Keratinocyte (primary cell): ENCODE data around the gene RNF121.

Experiments
- EZH2 ChIP-seq: IDR thresholded peaks from one replicate; pipeline ENCODE4 v1.6.1; 2012; ENCODE audit warnings: inconsistent platforms, mild to moderate bottlenecking, low read length, moderate library complexity
- TF ChIP-seq, protein P1 (sequence below), 3 experiments: IDR thresholded peaks in 1 of 3; conservative IDR thresholded peaks in 1 of 3; optimal IDR thresholded peaks in 1 of 3; 2 replicates in 2 of 3; 3 replicates in 1 of 3; pipeline versions ENCODE3 to v1.5.1; 2011; ENCODE audit warnings: low read length in 3 of 3, mild to moderate bottlenecking in 3 of 3, moderate library complexity in 2 of 3, control low read depth in 1 of 3, inconsistent platforms in 1 of 3; ENCODE audit not compliant: insufficient read depth in 2 of 3; ENCODE audit errors: extremely low read depth in 1 of 3

DNA sequence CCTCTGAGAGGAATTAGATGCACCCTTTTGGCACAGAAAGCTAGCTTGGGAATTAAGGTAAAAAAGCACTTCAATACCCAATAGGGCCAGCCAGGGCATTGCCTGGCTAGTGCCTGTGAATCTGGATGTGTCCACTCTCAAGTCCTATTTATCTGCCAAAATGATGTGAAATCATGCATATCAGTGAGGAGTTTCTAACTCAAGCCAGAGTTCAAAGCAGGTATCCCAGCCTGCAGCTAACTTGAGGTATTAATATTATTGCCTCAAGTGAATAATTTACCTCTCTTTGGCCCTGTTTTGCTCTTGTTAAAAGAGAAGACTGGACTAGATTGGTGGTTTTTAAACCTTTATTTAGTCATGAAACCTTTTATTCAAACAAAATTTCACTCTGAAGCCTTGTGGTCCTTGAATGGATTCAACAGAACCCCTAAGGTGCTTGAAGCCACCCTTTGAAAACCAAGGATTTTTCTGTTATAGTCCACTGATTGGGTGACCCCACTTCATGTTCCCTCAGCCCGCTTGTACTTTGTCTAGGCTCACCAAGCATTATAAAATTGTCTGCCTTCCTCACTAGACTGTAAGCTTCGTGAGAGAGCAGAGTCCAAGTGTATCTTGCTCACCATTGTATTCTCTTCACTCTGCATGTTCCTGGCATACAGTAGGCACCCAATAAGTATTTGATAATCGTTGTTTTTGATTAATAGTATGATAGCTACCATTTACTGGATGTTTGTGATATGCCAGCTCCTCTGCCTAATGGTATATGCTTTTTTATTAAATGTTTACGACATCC is 4.5 kb downstream of the RNF121 start:
- TF ChIP-seq, protein P1, sequence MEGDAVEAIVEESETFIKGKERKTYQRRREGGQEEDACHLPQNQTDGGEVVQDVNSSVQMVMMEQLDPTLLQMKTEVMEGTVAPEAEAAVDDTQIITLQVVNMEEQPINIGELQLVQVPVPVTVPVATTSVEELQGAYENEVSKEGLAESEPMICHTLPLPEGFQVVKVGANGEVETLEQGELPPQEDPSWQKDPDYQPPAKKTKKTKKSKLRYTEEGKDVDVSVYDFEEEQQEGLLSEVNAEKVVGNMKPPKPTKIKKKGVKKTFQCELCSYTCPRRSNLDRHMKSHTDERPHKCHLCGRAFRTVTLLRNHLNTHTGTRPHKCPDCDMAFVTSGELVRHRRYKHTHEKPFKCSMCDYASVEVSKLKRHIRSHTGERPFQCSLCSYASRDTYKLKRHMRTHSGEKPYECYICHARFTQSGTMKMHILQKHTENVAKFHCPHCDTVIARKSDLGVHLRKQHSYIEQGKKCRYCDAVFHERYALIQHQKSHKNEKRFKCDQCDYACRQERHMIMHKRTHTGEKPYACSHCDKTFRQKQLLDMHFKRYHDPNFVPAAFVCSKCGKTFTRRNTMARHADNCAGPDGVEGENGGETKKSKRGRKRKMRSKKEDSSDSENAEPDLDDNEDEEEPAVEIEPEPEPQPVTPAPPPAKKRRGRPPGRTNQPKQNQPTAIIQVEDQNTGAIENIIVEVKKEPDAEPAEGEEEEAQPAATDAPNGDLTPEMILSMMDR (optimal IDR thresholded peaks at IDR 0.05 in 1 of 3, IDR thresholded peaks at IDR 0.05 in 1 of 3, conservative IDR thresholded peaks at IDR 0.05 in 1 of 3; ENCODE audit: extremely low read depth in 1 of 3, insufficient read depth in 2 of 3, low read length in 3 of 3): no peak
- TF ChIP-seq EZH2: no peak
